IPS-18c (cell line): ENCODE results near the gene METTL14.

Experiments
- H3K4me3 ChIP-seq: 2 replicates; pipeline ENCODE4 v1.7.0; 2013; ENCODE audit warnings: low read depth, mild to moderate bottlenecking, low read length, moderate library complexity; ENCODE audit not compliant: insufficient read depth
- H3K9me3 ChIP-seq: one replicate; pipeline ENCODE4 v1.6.1; 2013; ENCODE audit warnings: mild to moderate bottlenecking, low read length, moderate library complexity; ENCODE audit not compliant: control insufficient read depth, insufficient read depth

METTL14 gene

DNA sequence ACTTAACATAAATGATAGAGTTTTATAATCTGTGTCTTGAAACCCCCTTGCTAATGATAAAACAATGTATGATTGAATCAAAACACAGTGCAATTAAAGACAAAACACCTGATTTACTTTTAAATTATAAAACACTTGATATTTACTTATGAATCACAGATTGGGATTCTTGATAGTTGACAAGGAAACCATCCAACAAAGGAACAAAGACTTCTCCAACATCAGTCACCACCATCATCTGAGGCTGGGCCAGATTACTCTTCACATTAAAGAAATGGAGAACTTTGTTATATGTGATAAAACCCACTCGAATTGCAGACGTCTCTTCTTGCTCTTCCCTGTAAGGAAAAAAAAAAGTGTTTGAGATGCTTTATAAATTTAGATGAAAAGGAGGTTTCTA lies 67.4 kb downstream of the METTL14 start:
- Histone ChIP-seq H3K4me3 (no peak overlapping the region), H3K9me3 (no peaks in the 10 kb centered on the region)

DNA sequence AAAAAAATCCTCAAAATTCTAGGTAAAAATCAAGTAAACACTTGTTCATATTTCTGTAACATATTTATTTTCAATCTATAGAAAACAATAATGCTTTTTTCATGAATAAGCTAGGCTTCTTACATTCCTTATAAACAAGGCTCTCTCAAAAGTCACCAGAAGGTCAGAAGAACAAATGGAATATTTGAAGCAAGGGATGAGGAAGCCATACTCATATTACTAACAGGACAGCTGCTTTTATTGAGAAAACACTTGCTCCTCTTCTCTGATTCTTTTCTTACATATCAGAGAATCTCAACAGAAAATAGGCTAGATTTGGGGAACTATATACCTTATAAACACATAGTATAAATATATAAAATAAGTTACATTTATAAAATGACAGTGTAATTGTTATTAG lies 67.9 kb downstream of the METTL14 start:
- no peaks in the 10 kb centered on the region for H3K9me3 ChIP-seq
- no peak overlapping the region for H3K4me3 ChIP-seq

GRCh38 chr4:118753685-118754084 lies 68.5 kb downstream of the METTL14 start:
- no peak overlapping the region for H3K4me3 ChIP-seq
- H3K9me3 ChIP-seq: no peaks in the 10 kb centered on the region

DNA sequence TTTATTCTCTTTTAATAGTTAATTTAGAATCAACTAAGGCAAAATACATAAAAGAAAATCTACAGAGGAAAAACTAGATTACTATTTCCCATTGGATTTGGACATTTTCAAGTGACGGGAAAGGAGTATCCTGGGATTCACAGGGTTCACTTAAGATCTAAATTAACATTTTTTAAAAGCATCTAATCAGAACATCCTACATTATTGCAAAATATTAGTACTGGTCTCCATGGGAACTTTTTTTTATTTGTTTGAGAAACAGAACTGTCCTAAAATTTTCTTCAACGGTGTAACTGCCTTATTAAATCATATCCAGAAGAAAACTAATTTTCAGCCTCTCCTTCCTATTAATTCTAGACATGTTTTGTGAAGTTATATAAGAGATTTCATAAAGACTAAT lies 69.7 kb downstream of the METTL14 start:
- Histone ChIP-seq H3K9me3 (no peaks in the 10 kb centered on the region), H3K4me3 (no peak overlapping the region)

DNA sequence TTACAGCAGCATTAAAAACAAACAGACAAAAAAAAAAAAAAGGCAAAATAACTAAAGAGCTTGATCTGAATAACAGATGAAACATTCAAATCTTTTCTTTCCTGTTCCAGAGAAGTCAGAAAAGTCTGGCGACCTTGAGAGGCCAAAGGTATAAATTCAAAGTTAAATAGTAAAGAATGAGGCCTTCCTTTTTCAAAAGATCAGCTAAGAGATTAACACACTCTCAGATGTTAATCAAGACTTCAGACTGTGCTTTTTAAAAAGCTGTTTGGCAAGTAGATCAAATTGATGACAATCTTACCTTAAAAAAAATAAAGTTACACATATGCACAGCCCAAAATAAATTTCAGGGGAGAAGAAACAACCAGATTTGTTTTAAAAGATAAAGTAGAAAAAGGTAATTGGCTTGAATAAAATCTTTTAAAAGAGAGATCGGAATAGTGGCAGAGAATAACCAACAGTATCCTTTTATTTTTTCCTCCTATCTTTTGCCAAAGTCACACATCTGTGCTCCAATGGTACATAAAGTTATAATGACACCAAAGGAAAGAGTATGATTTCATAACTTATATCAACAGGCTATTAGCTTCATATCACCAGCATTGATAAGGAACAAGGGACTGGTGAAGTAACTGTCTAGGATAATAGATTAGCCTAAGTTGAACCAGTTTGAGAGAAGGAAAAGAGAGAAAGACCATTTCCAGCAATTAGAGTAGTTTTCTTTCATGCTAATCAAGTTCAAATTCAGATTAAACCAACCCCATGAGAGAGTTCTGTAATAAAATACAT lies 70.4 kb downstream of the METTL14 start:
- H3K4me3 ChIP-seq: no peak overlapping the region
- H3K9me3 ChIP-seq: no peaks in the 10 kb centered on the region

DNA sequence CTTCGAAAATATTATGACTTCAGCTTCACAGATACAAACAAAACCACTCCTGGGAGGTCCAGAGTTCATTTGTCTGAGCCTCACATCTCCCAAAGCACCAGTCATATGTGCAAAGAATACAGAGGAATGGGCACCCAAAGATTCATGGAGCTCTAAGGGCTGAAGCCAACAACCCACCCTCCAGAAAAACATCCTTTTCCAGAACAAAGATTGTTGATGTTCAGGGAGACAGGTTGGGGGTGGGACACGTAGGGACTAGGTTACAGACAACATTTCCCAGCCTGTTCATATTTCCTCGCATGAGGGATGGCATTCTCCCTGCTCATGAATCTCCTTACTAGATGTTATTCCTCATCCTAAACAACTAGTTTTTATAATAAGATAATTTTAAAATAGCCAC lies 71.2 kb downstream of the METTL14 start:
- H3K4me3 ChIP-seq: no peak overlapping the region
- H3K9me3 ChIP-seq: no peaks in the 10 kb centered on the region

DNA sequence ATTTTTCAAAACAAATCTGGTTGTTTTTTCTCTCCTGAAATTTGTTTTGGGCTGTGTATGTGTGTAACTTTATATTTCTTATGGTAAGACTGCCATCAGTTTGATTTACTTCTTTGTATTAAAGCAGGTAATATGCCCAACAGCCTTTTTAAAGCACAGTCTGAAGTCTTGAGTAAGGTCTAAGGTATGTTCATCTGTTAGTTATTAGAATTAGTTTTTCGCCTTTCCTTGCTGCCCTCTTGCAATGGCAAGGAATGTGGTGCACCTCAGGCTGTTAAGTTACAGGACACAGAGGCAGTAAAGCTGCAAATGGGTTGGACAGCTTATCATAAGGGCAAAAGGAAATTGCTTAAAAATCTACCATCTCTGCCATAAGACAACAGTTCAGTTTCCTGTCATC lies 71.8 kb downstream of the METTL14 start:
- no peak overlapping the region for H3K4me3 ChIP-seq
- no peaks in the 10 kb centered on the region for H3K9me3 ChIP-seq

GRCh38 chr4:118757761-118758251 lies 72.6 kb downstream of the METTL14 start:
- Histone ChIP-seq H3K4me3 (no peak overlapping the region), H3K9me3 (no peaks in the 10 kb centered on the region)

DNA sequence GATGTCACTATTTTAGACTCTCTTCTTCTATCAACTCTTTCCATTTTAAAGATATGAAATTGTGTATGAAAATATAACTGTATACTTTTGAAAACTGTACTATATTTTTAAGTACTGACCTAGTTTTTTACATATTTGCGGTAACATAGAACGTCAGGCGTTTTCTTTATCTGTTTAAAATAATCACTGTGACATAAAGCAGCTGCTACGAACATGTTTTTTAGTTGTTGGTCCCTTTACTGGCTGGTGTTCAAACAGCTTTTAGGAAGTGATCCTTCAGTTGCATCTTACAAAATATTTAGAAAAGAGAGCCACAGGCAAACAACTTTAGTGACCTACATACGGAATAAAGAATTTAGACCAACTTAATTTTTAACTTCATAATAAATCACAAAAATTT lies 73.1 kb downstream of the METTL14 start:
- Histone ChIP-seq H3K4me3 (no peak overlapping the region), H3K9me3 (no peaks in the 10 kb centered on the region)

GRCh38 chr4:118759481-118759880 lies 74.3 kb downstream of the METTL14 start:
- Histone ChIP-seq H3K9me3 (no peaks in the 10 kb centered on the region), H3K4me3 (no peak overlapping the region)

GRCh38 chr4:118760092-118760491 lies 74.9 kb downstream of the METTL14 start:
- Histone ChIP-seq H3K4me3 (no peak overlapping the region), H3K9me3 (no peaks in the 10 kb centered on the region)

GRCh38 chr4:118760493-118760892 lies 75.3 kb downstream of the METTL14 start:
- Histone ChIP-seq H3K4me3 (no peak overlapping the region), H3K9me3 (no peaks in the 10 kb centered on the region)

GRCh38 chr4:118761397-118762016 lies 76.3 kb downstream of the METTL14 start:
- Histone ChIP-seq H3K4me3 (no peak overlapping the region), H3K9me3 (no peaks in the 10 kb centered on the region)

- no peak overlapping the region for H3K4me3 ChIP-seq
These were observed 77.0 kb downstream of the METTL14 start for GRCh38 chr4:118762155-118762554.

DNA sequence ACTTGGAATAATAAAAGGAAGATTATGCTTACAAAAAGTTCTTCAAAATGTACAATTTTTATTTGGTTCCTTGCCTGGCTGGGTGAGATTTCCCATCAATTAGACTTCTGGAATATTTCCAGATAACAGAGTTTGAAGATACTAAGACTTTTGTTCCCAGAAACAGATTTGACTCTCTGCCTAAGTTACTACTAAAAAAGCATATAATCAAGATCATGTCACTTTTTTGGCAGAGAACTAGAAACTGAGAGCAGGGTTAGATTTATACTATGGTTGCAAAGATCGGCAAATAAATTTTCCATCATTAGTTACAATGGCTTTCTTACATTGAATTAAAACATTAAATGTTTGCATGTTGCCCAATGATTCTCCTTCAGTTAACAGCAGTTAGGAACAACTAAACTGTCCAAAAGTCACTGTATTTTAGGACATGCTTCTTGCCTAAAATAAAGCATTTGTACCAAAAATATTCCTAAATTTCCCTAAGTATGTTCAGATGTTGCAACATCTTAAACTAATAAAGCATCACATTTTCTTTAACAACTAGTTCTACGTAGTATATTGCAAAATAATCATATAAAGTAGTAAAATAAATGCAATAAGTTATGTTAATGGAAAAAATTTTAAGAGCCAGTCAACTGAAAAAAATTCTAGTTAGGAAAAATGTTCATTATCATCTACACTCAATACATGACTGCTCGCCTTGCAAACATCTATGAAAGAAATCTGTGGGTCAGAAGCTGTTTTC lies 77.7 kb downstream of the METTL14 start:
- no peaks in the 10 kb centered on the region for H3K9me3 ChIP-seq
- H3K4me3 ChIP-seq: no peak overlapping the region

More at GRCh38 chr4:118762155-118762554, 77.0 kb downstream of the METTL14 start:
- H3K9me3 ChIP-seq: no peaks in the 10 kb centered on the region
